H9 (cell line): ENCODE measurements around the gene SQOR. TPM values are rescaled to one million over a fixed set of nuclear protein-coding genes. Genes with fewer than 3 reads are reported as not detected.

Experiments used
- DNase-seq: peaks from one replicate; pipeline ENCODE4 v3.0.0-alpha.2; 2017
- H2AFZ ChIP-seq: one replicate; pipeline ENCODE4 v1.6.1; 2013; ENCODE audit warnings: mild to moderate bottlenecking, low read length, control low read depth, moderate library complexity
- H2AK5ac ChIP-seq: 2 replicates; pipeline ENCODE4 v1.6.1; 2013; ENCODE audit warnings: low read length, control low read depth, mixed read lengths; ENCODE audit not compliant: insufficient read length
- H2BK120ac ChIP-seq: one replicate; pipeline ENCODE4 v1.6.1; 2013; ENCODE audit warnings: low read depth, mild to moderate bottlenecking, low read length, control low read depth, inconsistent platforms; ENCODE audit not compliant: poor library complexity, severe bottlenecking
- H2BK12ac ChIP-seq: 2 replicates; pipeline ENCODE4 v1.6.1; 2013; ENCODE audit warnings: low read length, control low read depth, mixed read lengths, low read depth; ENCODE audit not compliant: insufficient read length
- H2BK15ac ChIP-seq: 2 replicates; pipeline ENCODE4 v1.6.1; 2013; ENCODE audit warnings: low read depth, low read length, control low read depth
- H2BK20ac ChIP-seq: one replicate; pipeline ENCODE4 v1.6.1; 2013; ENCODE audit warnings: low read depth, mild to moderate bottlenecking, low read length, control low read depth, inconsistent platforms; ENCODE audit not compliant: poor library complexity, severe bottlenecking
- H2BK5ac ChIP-seq: 2 replicates; pipeline ENCODE4 v1.6.1; 2013; ENCODE audit warnings: low read length, control low read depth, mixed read lengths; ENCODE audit not compliant: insufficient read length
- H3K14ac ChIP-seq: 2 replicates; pipeline ENCODE4 v1.6.1; 2013; ENCODE audit warnings: low read length, control low read depth; ENCODE audit not compliant: insufficient read depth
- H3K18ac ChIP-seq: 2 replicates; pipeline ENCODE4 v1.6.1; 2013; ENCODE audit warnings: low read depth, mild to moderate bottlenecking, mixed read lengths, low read length, control low read depth; ENCODE audit not compliant: insufficient read length
- H3K23ac ChIP-seq: 2 replicates; pipeline ENCODE4 v1.6.1; 2013; ENCODE audit warnings: low read length, control low read depth, mixed read lengths, low read depth; ENCODE audit not compliant: insufficient read length
- H3K23me2 ChIP-seq: 2 replicates; pipeline ENCODE4 v1.6.1; 2013; ENCODE audit warnings: low read depth, mild to moderate bottlenecking, mixed read lengths, low read length, control low read depth; ENCODE audit not compliant: insufficient read length, poor library complexity, severe bottlenecking
- H3K27ac ChIP-seq: 2 replicates; pipeline ENCODE4 v1.5.1; 2013; ENCODE audit warnings: low read length, control low read depth, mixed read lengths, low read depth; ENCODE audit not compliant: insufficient read length
- H3K27me3 ChIP-seq: 2 replicates; pipeline ENCODE4 v1.6.1; 2013; ENCODE audit warnings: low read length, control low read depth, inconsistent platforms; ENCODE audit not compliant: insufficient read depth
- H3K4ac ChIP-seq: 2 replicates; pipeline ENCODE4 v1.6.1; 2013; ENCODE audit warnings: low read depth, mild to moderate bottlenecking, control low read depth, inconsistent platforms, low read length, moderate library complexity
- H3K4me1 ChIP-seq: 2 replicates; pipeline ENCODE4 v1.6.1; 2013; ENCODE audit warnings: low read length, control low read depth, inconsistent platforms; ENCODE audit not compliant: insufficient read depth
- H3K4me2 ChIP-seq: 2 replicates; pipeline ENCODE4 v1.6.1; 2013; ENCODE audit warnings: low read length, control low read depth, mixed read lengths; ENCODE audit not compliant: insufficient read length, insufficient read depth
- H3K56ac ChIP-seq: 2 replicates; pipeline ENCODE4 v1.6.1; 2013; ENCODE audit warnings: low read depth, mild to moderate bottlenecking, mixed read lengths, low read length, control low read depth; ENCODE audit not compliant: insufficient read length
- H3K79me1 ChIP-seq: 2 replicates; pipeline ENCODE4 v1.6.1; 2013; ENCODE audit warnings: low read depth, mild to moderate bottlenecking, moderate library complexity, low read length, control low read depth, inconsistent platforms; ENCODE audit not compliant: insufficient read depth, poor library complexity, severe bottlenecking
- H3K79me2 ChIP-seq: 2 replicates; pipeline ENCODE4 v1.6.1; 2013; ENCODE audit warnings: low read length, control low read depth, inconsistent platforms; ENCODE audit not compliant: insufficient read depth
- H3K9ac ChIP-seq: 2 replicates; pipeline ENCODE4 v1.6.1; 2013; ENCODE audit warnings: low read length, control low read depth, mixed read lengths; ENCODE audit not compliant: insufficient read length; ENCODE audit errors: extremely low read depth
- H3K9me3 ChIP-seq: one replicate; pipeline ENCODE4 v1.6.1; 2013; ENCODE audit warnings: low read depth, low read length, inconsistent platforms; ENCODE audit not compliant: control insufficient read depth
- H3T11ph ChIP-seq: one replicate; pipeline ENCODE4 v1.6.1; 2013; ENCODE audit warnings: mild to moderate bottlenecking, low read length, control low read depth, inconsistent platforms
- H4K20me1 ChIP-seq: one replicate; pipeline ENCODE4 v1.6.1; 2013; ENCODE audit not compliant: control insufficient read depth, insufficient read length, insufficient read depth
- H4K5ac ChIP-seq: 2 replicates; pipeline ENCODE4 v1.6.1; 2013; ENCODE audit warnings: low read depth, mild to moderate bottlenecking, mixed read lengths, low read length, control low read depth; ENCODE audit not compliant: insufficient read length
- H4K8ac ChIP-seq: replicated peaks from 2 replicates; pipeline ENCODE4 v1.6.1; 2013; ENCODE audit warnings: low read length, control low read depth, mixed read lengths, low read depth; ENCODE audit not compliant: insufficient read length
- H4K91ac ChIP-seq: 2 replicates; pipeline ENCODE4 v1.6.1; 2013; ENCODE audit warnings: low read depth, mild to moderate bottlenecking, moderate library complexity, mixed read lengths, low read length, control low read depth; ENCODE audit not compliant: insufficient read length
- H3K27ac Mint-ChIP-seq, 3 experiments: 2 replicates in 2 of 3; 3 replicates in 1 of 3; pipeline ENCODE4 v1.8.0; 2020 to 2021; ENCODE audit warnings: mixed read lengths in 3 of 3, mild to moderate bottlenecking in 1 of 3, moderate library complexity in 1 of 3
- H3K27me3 Mint-ChIP-seq: 2 replicates; pipeline ENCODE4 v1.8.0; 2021; ENCODE audit warnings: low read depth, mild to moderate bottlenecking, moderate library complexity, mixed read lengths
- H3K36me3 Mint-ChIP-seq, 3 experiments: 2 replicates in 2 of 3; 3 replicates in 1 of 3; pipeline ENCODE4 v1.8.0; 2020 to 2021; ENCODE audit warnings: low read depth in 3 of 3, mixed read lengths in 3 of 3; ENCODE audit not compliant: insufficient read depth in 1 of 3
- H3K4me1 Mint-ChIP-seq, 2 experiments: 2 replicates each; pipeline ENCODE4 v1.8.0; 2020; ENCODE audit warnings: mixed read lengths in 2 of 2
- H3K4me3 Mint-ChIP-seq, 2 experiments: 2 replicates in 1 of 2; 3 replicates in 1 of 2; pipeline ENCODE4 v1.8.0; 2020 to 2021; ENCODE audit warnings: mild to moderate bottlenecking in 2 of 2, mixed read lengths in 2 of 2, moderate library complexity in 1 of 2
- H3K9me3 Mint-ChIP-seq, 2 experiments: 2 replicates in 1 of 2; 3 replicates in 1 of 2; pipeline ENCODE4 v1.8.0; 2020; ENCODE audit warnings: mild to moderate bottlenecking in 2 of 2, mixed read lengths in 2 of 2, moderate library complexity in 1 of 2
- CTCF ChIP-seq: fragments of 200-600 bp; sonication (generic); conservative IDR thresholded peaks from 3 replicates; pipeline ENCODE4 v1.8.0; 2021; ENCODE audit warnings: antibody characterized with exemption, mild to moderate bottlenecking
- WGBS: extraction: QIAGEN DNeasy Blood & Tissue Kit; methylation state at CpG from one replicate; pipeline ENCODE4 v1.1.7; 2013; ENCODE audit warnings: missing lambda C conversion rate, low lambda C conversion rate, mixed read lengths; ENCODE audit not compliant: insufficient read length; ENCODE audit errors: extremely low coverage; 5-methylcytosine and 5-hydroxymethylcytosine counted together
- total RNA-seq: library from RNA; stranded (reverse); gene quantifications from 2 replicates; pipeline ENCODE4 v1.2.1, GENCODE V29; 2021

SQOR gene
- total RNA-seq, 1 experiment from 2014 or later, result 0.17 TPM

DNA sequence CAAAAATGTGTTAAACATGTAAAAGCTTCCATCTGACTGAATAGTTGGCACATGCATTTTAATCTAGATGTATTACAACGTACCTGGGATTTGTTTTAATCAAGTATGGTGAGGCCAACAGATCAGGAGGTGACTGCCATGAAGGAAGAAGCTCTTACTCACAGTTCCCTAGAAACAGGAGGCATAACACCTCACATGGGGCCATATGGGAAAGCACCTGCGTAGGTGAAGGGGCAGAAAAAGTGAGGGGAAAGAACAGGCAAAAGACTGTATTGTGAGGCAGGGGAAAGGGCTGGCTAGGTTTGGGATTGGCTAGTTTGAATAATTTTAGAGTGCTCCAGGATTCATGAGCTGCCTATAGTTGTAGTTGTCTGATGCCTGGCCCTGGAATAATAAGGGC, 9.6 kb downstream of the SQOR start:
- Histone ChIP-seq H2BK15ac (no peak overlapping the region), H3K14ac (no peak overlapping the region), H3K4ac (no peak overlapping the region), H3K27me3 (no peaks in the 10 kb centered on the region), H3K23me2 (no peaks in the 10 kb centered on the region), H3K18ac (no peak overlapping the region), H3K23ac (no peak overlapping the region), H3K79me2 (no peaks in the 10 kb centered on the region), H2BK20ac (no peak overlapping the region), H3K79me1 (no peaks in the 10 kb centered on the region), H2BK5ac (no peak overlapping the region), H4K5ac (no peak overlapping the region), H3K27ac (no peak overlapping the region), H3K56ac (no peak overlapping the region), H3K4me1 (no peaks in the 10 kb centered on the region), H4K8ac (no peak overlapping the region), H2AFZ (no peak overlapping the region), H2BK12ac (no peak overlapping the region), H3K4me2 (no peak overlapping the region), H4K20me1 (no peaks in the 10 kb centered on the region), H3K9me3 (no peaks in the 10 kb centered on the region), H2AK5ac (no peak overlapping the region), H4K91ac (no peak overlapping the region), H3T11ph (no peak overlapping the region), H2BK120ac (no peak overlapping the region), H3K9ac (no peak overlapping the region)
- no peak for DNase-seq
- no peaks in the 10 kb centered on the region for H3K36me3 Mint-ChIP-seq
- H3K9me3 Mint-ChIP-seq, result no peaks in the 10 kb centered on the region
- no CpG with 5 or more reads among the region's 2 CpGs for WGBS
- peaks cover 27% of the 10 kb centered on the region for H3K27me3 Mint-ChIP-seq
- no peak overlapping the region for H3K4me3 Mint-ChIP-seq
- H3K4me1 Mint-ChIP-seq, result peaks cover 0 to 4% of the 10 kb centered on the region in 2 experiments; a peak in 1 of 4 replicates
- H3K27ac Mint-ChIP-seq, result no peak overlapping the region
- TF ChIP-seq CTCF, result no peak
